ENCODE measurements around the gene GSTM3. TPM values are rescaled to one million over a fixed set of nuclear protein-coding genes. Genes with fewer than 3 reads are reported as not detected.

Gene GSTM3
- total and polyA plus RNA-seq, 9 of the 15 experiments (the other 6 are each of a cell fraction or from before 2014, with no cell fraction given) = 3.9 to 24.5 (median 9.4) TPM

GRCh38 chr1:109733236-109733870, 7.5 kb downstream of the GSTM3 start (continued):
- TF ChIP-seq ZBTB34 (CRISPR knock-in tag; IDR thresholded peaks at IDR 0.05) = no peak
- no peak for TF ChIP-seq ZNF583 (CRISPR knock-in tag; IDR thresholded peaks at IDR 0.05)
- no peak for TF ChIP-seq ELF4 (CRISPR knock-in tag; IDR thresholded peaks at IDR 0.05)
- TF ChIP-seq ZNF586 (CRISPR knock-in tag; conservative IDR thresholded peaks at IDR 0.05) = no peak
- TF ChIP-seq ATF2 (CRISPR knock-in tag; IDR thresholded peaks at IDR 0.05) = no peak
- no peak for TF ChIP-seq RHOXF2B (CRISPR knock-in tag; conservative IDR thresholded peaks at IDR 0.05)
- no peak for TF ChIP-seq ZKSCAN8 (CRISPR knock-in tag; IDR thresholded peaks at IDR 0.05)
- TF ChIP-seq, protein P1, sequence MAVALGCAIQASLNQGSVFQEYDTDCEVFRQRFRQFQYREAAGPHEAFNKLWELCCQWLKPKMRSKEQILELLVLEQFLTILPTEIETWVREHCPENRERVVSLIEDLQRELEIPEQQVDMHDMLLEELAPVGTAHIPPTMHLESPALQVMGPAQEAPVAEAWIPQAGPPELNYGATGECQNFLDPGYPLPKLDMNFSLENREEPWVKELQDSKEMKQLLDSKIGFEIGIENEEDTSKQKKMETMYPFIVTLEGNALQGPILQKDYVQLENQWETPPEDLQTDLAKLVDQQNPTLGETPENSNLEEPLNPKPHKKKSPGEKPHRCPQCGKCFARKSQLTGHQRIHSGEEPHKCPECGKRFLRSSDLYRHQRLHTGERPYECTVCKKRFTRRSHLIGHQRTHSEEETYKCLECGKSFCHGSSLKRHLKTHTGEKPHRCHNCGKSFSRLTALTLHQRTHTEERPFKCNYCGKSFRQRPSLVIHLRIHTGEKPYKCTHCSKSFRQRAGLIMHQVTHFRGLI (CRISPR knock-in tag; IDR thresholded peaks at IDR 0.05) = no peak
